Effector memory CD4-positive, alpha-beta T cell (primary cell): ENCODE results near the gene ZNF778.
"Not testable (repeated sequence)": the region's sequence is repeated elsewhere in the genome, so short reads cannot be mapped to it uniquely, and the experiment has no call there.

Experiments used
- DNase-seq, 3 donors: peaks; one replicate each; pipeline ENCODE4 v3.0.0-alpha.2; 2020
- H3K27ac ChIP-seq: 2 replicates; pipeline ENCODE4 v1.7.0; 2013; ENCODE audit warnings: mild to moderate bottlenecking, low read length, moderate library complexity; ENCODE audit not compliant: insufficient read depth, poor library complexity, severe bottlenecking
- H3K27me3 ChIP-seq: replicated peaks from 2 replicates; pipeline ENCODE4 v1.7.0; 2013; ENCODE audit warnings: mild to moderate bottlenecking, low read length; ENCODE audit not compliant: insufficient read depth, control insufficient read depth, poor library complexity, severe bottlenecking
- H3K36me3 ChIP-seq: 2 replicates; pipeline ENCODE4 v1.7.0; 2013; ENCODE audit warnings: mild to moderate bottlenecking, low read length, moderate library complexity; ENCODE audit not compliant: control insufficient read depth, insufficient read depth
- H3K4me1 ChIP-seq: 2 replicates; pipeline ENCODE4 v1.7.0; 2013; ENCODE audit warnings: low read length, mild to moderate bottlenecking; ENCODE audit not compliant: control insufficient read depth, insufficient read depth, poor library complexity, severe bottlenecking
- H3K4me3 ChIP-seq: 2 replicates; pipeline ENCODE4 v1.7.0; 2013; ENCODE audit warnings: low read length, low read depth, mild to moderate bottlenecking; ENCODE audit not compliant: insufficient read depth, poor library complexity, severe bottlenecking
- H3K9me3 ChIP-seq: 2 replicates; pipeline ENCODE4 v1.7.0; 2013; ENCODE audit warnings: mild to moderate bottlenecking, low read length, moderate library complexity; ENCODE audit not compliant: control insufficient read depth

ZNF778 gene

GRCh38 chr16:89259901-89260300 is 42.4 kb downstream of the ZNF778 start:
- H3K27me3 ChIP-seq, H3K36me3 ChIP-seq, H3K9me3 ChIP-seq, H3K4me3 ChIP-seq, H3K27ac ChIP-seq, DNase-seq: not testable (repeated sequence)
- H3K4me1 ChIP-seq = peaks cover 13% of the 10 kb centered on the region

DNA sequence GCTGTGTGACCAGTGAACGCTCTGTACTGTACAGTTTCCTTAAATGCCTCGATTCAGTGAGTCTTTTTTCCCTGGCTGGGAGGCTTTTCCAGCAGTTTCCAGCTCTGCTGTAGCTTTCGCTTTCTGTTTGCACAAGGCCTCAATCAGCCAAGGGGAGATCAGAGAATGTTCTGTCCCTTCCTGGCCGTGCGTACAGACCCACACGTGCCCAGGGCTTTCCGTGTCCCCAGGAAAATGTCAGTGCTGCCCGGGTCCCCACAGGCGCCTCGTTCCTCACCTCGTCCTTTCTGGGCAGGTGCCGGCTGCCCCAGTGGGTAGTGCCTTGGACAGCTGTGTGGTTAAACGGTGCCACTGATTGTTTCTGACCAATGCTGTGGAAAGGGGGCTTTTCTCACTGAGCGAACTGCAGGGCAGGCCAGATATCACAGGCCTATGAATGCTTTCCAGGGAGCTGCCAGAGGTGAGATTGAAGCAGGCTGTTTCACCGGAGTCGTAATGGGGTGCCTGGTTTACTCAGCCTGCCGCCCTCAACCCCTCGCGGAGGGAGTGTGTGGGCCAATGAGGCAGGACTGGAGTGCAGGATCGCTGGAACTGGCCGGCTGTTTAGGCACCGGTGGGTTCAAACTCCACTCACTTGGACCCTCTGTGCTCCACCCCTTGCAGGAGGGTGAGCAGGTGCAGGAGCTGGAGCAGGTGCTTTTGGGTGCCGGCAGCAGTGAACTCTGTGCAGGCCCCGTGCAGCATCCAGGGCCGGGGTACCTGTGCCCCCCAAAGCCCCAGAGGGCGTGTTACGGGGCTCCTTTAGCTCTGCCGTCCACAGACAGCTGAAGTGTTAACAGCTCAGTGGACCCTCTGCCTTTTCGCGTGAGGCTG is 44.4 kb downstream of the ZNF778 start:
- no peak overlapping the region for H3K4me3 ChIP-seq
- no peak for DNase-seq
- H3K27me3 ChIP-seq = peaks cover 9% of the 10 kb centered on the region
- peaks cover 17% of the 10 kb centered on the region for H3K36me3 ChIP-seq
- H3K9me3 ChIP-seq = no peaks in the 10 kb centered on the region
- no peak overlapping the region for H3K27ac ChIP-seq
- H3K4me1 ChIP-seq = peaks cover 9% of the 10 kb centered on the region

DNA sequence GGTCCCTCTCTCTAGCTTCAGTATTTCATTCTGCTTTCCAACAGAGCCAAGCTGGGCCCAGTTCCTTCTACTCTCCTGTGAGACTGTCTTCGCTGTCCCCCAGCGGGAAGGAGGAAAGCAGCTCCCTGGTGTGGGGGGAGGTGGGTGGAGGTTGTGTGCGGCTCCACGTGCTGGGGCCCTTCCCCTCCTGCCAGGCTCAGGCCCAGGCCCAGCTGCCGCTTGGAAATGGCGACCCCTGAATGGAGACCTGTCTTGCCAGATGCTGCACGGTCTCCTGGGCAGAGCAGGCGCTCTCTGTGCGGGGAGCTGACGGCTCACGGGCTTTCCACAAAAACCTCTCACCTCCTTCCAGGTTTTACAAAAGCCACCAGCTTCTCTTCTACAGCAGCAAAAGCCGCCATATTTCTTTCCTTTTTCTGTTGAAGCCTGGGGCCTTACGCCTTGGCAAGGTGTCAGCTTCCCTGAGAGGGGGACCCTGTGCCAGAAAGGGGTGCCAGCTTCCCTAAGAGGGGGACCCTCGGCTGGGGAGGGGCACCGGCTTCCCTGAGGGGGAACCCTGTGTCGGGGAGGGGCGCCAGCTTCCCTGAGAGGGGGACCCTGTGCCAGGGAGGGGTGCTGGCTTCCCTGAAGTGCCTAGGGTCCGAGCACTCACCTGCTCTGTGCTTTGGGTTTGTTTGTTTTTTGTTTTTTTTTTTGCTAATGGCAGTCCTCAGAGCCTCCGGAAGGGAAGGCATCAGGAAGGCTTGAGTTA is 47.5 kb downstream of the ZNF778 start:
- Histone ChIP-seq H3K4me3 (no peak overlapping the region), H3K9me3 (no peaks in the 10 kb centered on the region), H3K27me3 (no peaks in the 10 kb centered on the region), H3K4me1 (no peaks in the 10 kb centered on the region), H3K36me3 (peaks cover 35% of the 10 kb centered on the region), H3K27ac (no peak overlapping the region)
- no peak for DNase-seq

DNA sequence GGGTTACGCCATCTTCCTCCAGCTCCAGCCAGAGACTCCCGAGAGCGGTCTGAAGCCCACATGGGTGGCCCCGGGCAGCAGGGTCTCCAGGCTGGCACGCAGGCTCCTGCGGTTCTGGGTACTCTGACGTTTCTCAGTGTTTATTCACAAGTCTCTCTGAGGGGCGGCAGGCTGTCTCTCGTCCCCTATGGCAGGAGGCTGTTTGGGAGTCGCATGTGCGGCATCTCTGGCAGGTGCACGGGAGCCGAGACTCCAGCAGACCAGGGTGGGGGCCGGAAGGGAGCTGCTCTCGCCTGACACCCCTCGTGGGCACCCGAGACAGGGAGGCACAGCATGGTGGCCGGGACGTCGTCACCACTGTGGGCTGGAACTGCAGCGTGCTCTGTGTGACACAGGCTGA is 48.1 kb downstream of the ZNF778 start:
- Histone ChIP-seq H3K4me3 (no peak overlapping the region), H3K36me3 (peaks cover 41% of the 10 kb centered on the region), H3K27ac (no peak overlapping the region), H3K4me1 (no peaks in the 10 kb centered on the region), H3K27me3 (no peaks in the 10 kb centered on the region), H3K9me3 (no peaks in the 10 kb centered on the region)
- no peak for DNase-seq

GRCh38 chr16:89266521-89267134 is 49.1 kb downstream of the ZNF778 start:
- no peak overlapping the region for H3K27ac ChIP-seq
- H3K4me3 ChIP-seq = no peak overlapping the region
- H3K9me3 ChIP-seq = no peaks in the 10 kb centered on the region
- no peak for DNase-seq
- peaks cover 51% of the 10 kb centered on the region for H3K36me3 ChIP-seq
- H3K4me1 ChIP-seq = no peaks in the 10 kb centered on the region
- no peaks in the 10 kb centered on the region for H3K27me3 ChIP-seq

DNA sequence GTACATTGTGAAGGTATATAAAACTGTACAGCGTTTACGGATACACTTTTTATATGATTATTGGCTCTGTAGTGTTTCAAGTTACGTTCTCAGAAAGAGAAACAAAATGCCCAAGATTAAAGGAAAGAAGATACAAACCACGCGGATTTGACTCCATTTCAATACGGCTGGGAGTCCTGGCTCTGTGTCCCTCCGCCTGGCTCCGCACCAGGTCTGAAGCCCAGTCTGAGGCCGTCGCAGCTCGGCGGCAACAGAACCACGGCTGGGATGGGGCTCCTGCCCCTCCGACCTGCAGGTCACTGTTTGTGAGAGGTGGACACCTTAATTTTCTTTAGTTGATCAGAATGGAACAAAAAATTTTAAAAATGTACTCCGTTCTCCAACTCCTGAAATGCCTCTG is 50.2 kb downstream of the ZNF778 start:
- H3K4me3 ChIP-seq, H3K27ac ChIP-seq, H3K4me1 ChIP-seq, DNase-seq, H3K9me3 ChIP-seq, H3K27me3 ChIP-seq: not testable (repeated sequence)
- H3K36me3 ChIP-seq = peaks cover 56% of the 10 kb centered on the region

- H3K4me3 ChIP-seq = no peak overlapping the region
- H3K36me3 ChIP-seq = peaks cover 65% of the 10 kb centered on the region
- H3K27ac ChIP-seq = no peak overlapping the region
These were observed 51.1 kb downstream of the ZNF778 start for GRCh38 chr16:89268585-89268984.

DNA sequence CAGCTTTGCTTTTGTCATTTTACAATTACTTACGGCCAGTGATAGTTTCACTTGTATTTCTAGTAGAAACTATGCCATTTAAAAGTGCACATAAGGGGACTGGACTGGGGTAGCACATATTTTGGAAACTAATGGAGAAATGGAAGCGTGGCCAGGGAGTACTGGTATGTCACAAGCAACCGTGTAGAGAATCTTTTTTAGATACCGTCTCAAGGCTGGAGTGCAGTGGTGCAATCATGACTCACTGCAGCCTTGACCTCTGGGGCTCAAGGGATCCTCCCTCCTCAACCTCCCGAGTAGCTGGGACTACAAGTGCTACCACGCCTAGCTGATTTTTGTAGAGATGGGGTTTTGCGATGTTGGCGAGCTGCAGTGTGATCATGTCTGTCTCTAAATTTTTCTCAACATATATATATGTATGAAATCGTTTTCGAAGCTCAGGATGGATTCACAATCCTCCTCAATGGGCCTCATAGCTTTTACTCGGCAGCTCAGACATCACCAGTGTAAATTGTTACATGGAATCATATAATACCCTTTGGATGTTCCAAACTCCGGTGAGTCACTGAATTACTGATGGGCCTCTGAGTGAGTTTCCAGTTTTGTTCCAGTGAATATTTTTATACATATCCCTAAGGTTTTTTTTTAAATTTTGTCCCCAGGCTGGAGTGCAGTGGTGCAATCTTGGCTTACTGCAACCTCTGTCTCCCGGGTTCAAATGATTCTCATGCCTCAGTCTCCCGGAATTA is 51.7 kb downstream of the ZNF778 start:
- H3K4me1 ChIP-seq = no peaks in the 10 kb centered on the region
- no peak for DNase-seq
- no peaks in the 10 kb centered on the region for H3K9me3 ChIP-seq
- no peaks in the 10 kb centered on the region for H3K27me3 ChIP-seq
- H3K27ac ChIP-seq = no peak overlapping the region
- H3K4me3 ChIP-seq = no peak overlapping the region
- peaks cover 71% of the 10 kb centered on the region for H3K36me3 ChIP-seq

More at GRCh38 chr16:89268585-89268984, 51.1 kb downstream of the ZNF778 start:
- DNase-seq = no peak
- Histone ChIP-seq H3K27me3 (no peaks in the 10 kb centered on the region), H3K4me1 (no peaks in the 10 kb centered on the region), H3K9me3 (no peaks in the 10 kb centered on the region)

DNA sequence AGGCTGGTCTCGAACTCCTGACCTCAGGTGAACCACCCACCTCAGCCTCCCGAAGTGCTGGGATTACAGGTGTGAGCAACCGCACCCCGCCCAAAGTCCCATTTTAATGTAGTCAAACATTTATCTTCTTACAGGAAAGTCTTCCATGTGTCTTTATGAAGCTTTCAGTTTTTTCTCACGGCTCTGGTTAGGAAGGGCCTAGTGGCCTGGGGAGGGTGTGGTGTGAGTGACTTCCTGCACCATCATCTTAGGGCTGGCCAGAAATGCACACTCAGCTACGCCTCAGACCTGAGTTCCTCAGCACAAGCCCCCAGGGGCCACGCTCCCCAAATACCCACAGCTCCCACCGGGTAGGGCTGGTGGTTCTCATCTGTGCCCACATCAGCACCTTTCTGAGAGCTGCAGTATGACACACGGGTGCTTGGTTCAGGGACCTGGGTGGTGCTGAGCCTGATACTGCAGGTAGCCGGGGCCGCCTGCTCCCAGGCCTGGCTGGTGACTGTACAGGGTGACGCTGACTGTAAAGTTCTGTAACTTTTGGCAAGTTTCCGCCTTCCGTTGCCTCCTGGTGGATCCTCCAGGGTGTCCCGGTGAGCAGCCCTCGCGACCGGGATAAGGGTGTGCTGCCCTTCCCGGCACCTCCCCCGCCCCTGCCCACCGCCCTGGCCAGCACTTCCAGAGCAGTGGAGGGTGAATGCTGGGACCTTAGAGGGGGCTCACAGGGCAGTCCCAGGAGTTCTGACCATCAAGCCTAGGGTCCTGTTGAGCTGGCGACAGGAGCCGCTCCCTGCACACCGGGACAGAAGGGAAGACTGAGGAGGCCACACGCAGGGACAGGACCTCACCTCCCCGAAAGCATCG is 52.5 kb downstream of the ZNF778 start:
- H3K27ac ChIP-seq = no peak overlapping the region
- peaks cover 79% of the 10 kb centered on the region for H3K36me3 ChIP-seq
- no peak for DNase-seq
- no peaks in the 10 kb centered on the region for H3K27me3 ChIP-seq
- H3K4me1 ChIP-seq = no peaks in the 10 kb centered on the region
- no peak overlapping the region for H3K4me3 ChIP-seq
- H3K9me3 ChIP-seq = no peaks in the 10 kb centered on the region
